A673 (cell line): Measurements from ENCODE around the gene CEP41.

Experiments used
- CTCF ChIP-seq: fragments of 300-800, 200-600 bp; sonication (generic); conservative IDR thresholded peaks from 2 replicates; pipeline ENCODE4 v1.5.1; 2017; ENCODE audit warnings: low read depth, mild to moderate bottlenecking, antibody characterized with exemption, low read length, moderate library complexity, mixed read lengths
- EZH2 ChIP-seq: fragments of 200-600 bp; sonication (generic); IDR thresholded peaks from 2 replicates; pipeline ENCODE4 v1.6.1; 2017; ENCODE audit warnings: borderline replicate concordance, low read depth, mild to moderate bottlenecking, mixed read lengths, antibody characterized with exemption, low read length; ENCODE audit not compliant: poor library complexity, severe bottlenecking

- TF ChIP-seq CTCF = no peak
- TF ChIP-seq EZH2 = no peak
These were observed 35.8 kb downstream of the CEP41 start for GRCh38 chr7:130405003-130405402.
